NCI-H748 treated with DMSO at 0.1 percent for 48 hours (cell line): ENCODE results near the gene HSPBAP1.
"Not testable (repeated sequence)": the region's sequence is repeated elsewhere in the genome, so short reads cannot be mapped to it uniquely, and the experiment has no call there.

Experiments used
- DNase-seq: peaks from one replicate; lab custom pipeline; 2025; lab: John Stamatoyannopoulos, UW

The HSPBAP1 gene

GRCh38 chr3:122739172-122739571 is 54.5 kb downstream of the HSPBAP1 start:
- no peak for DNase-seq

- DNase-seq = not testable (repeated sequence)
These were observed 60.7 kb downstream of the HSPBAP1 start for GRCh38 chr3:122732682-122733525.

GRCh38 chr3:122730240-122730639 is 63.4 kb downstream of the HSPBAP1 start:
- no peak for DNase-seq

GRCh38 chr3:122728756-122729514 is 64.7 kb downstream of the HSPBAP1 start:
- DNase-seq = no peak

GRCh38 chr3:122728186-122728585 is 65.4 kb downstream of the HSPBAP1 start:
- DNase-seq = no peak

GRCh38 chr3:122727766-122728165 is 65.9 kb downstream of the HSPBAP1 start:
- DNase-seq = no peak

- DNase-seq = no peak
These were observed 66.3 kb downstream of the HSPBAP1 start for GRCh38 chr3:122727294-122727693.

GRCh38 chr3:122725106-122725505 is 68.5 kb downstream of the HSPBAP1 start:
- DNase-seq = no peak

- DNase-seq = no peak
These were observed 74.2 kb downstream of the HSPBAP1 start for GRCh38 chr3:122719273-122719921.

- DNase-seq = no peak
These were observed 77.0 kb downstream of the HSPBAP1 start for GRCh38 chr3:122716667-122717066.

GRCh38 chr3:122714273-122714672 is 79.4 kb downstream of the HSPBAP1 start:
- no peak for DNase-seq

GRCh38 chr3:122710616-122711251 is 82.9 kb downstream of the HSPBAP1 start:
- not testable (repeated sequence) for DNase-seq

GRCh38 chr3:122705379-122705778 is 88.3 kb downstream of the HSPBAP1 start:
- DNase-seq = no peak

- no peak for DNase-seq
These were observed 93.4 kb downstream of the HSPBAP1 start for GRCh38 chr3:122700193-122700592.

- DNase-seq = no peak
These were observed 95.5 kb downstream of the HSPBAP1 start for GRCh38 chr3:122697952-122698620.

- no peak for DNase-seq
These were observed 97.6 kb downstream of the HSPBAP1 start for GRCh38 chr3:122695927-122696561.

- DNase-seq = no peak
These were observed 98.7 kb downstream of the HSPBAP1 start for GRCh38 chr3:122694966-122695365.

- no peak for DNase-seq
These were observed 101.0 kb downstream of the HSPBAP1 start for GRCh38 chr3:122692674-122693073.

GRCh38 chr3:122691195-122691594 is 102.4 kb downstream of the HSPBAP1 start:
- no peak for DNase-seq

- no peak for DNase-seq
These were observed 103.5 kb downstream of the HSPBAP1 start for GRCh38 chr3:122690096-122690495.
